CD4-positive, alpha-beta T cell treated with Interleukin-1 beta for 1 hour (primary cell): ENCODE measurements around the gene BCL11B.

Experiments
- DNase-seq, 2 donors: peaks; one replicate each; pipeline ENCODE4 v3.0.0-alpha.2; 2020 to 2022

Gene BCL11B

DNA sequence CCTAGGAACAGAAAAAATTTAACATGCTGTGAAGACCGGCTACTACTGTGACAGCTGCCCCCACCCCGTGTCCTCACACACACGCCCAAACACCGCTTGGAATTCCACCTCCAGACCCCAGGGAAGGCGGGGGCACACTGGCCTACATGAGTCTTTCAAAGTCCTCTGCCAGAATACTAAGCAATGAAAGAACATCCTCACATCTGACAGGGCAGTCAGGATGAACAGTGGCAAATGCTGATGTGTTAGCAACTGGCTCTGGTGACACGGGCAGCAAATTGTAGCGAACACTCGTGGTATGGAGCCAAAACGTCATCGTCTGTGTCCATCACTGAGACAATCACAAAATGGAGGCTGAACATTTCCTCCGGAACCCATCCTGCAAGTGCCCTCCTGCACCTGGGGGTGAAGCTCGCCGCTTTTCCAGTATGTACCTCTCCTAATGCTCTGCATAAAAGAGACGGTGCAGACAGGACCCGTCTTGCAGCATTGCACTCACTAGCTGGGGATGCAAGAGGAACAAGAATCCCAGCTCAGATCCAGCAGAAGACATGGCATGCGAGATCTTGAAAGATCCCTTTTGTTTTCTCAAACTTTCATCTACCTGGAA, 94.8 kb downstream of the BCL11B start:
- DNase-seq = no peak

GRCh38 chr14:99176156-99176945, 95.6 kb downstream of the BCL11B start:
- DNase-seq = no peak

DNA sequence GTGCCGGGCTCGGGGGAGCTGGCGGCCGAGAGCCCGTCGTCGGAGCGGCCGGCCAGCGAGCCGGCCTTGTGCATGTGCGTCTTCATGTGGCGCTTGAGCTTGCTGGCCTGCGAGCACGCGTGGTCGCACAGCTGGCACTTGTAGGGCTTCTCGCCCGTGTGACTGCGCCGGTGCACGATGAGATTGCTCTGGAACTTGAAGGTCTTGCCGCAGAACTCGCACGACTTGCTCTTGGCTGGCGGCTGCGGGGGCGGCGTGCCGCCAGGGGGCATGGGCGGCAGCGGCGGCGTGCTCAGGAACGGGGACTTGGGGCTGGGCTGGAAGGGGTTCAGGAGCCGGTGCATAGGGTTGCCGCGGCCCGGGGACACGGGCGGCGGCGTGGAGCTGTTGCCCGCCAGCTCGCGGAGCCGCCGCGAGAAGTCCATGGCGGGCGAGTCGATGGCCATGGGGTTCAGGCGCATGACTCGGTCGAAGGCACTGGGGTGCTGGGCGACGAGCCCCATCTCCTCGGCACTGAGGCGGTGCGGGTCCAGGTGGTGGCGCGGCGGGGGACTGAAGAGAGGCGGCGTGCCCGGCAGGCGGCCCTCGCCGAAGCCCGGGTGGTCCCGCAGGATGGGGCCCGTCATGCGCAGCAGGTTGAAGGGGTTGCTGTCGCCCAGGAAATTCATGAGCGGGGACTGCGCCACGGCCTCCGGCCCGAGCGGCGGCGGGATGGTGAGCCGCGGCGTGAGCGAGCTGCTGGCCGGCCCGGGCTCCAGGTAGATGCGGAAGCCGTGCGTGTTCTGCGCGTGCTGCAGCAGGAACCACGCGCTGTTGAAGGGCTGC, 96.5 kb downstream of the BCL11B start:
- no peak for DNase-seq

- no peak for DNase-seq
Measured at GRCh38 chr14:99174770-99175319, 97.2 kb downstream of the BCL11B start.

DNA sequence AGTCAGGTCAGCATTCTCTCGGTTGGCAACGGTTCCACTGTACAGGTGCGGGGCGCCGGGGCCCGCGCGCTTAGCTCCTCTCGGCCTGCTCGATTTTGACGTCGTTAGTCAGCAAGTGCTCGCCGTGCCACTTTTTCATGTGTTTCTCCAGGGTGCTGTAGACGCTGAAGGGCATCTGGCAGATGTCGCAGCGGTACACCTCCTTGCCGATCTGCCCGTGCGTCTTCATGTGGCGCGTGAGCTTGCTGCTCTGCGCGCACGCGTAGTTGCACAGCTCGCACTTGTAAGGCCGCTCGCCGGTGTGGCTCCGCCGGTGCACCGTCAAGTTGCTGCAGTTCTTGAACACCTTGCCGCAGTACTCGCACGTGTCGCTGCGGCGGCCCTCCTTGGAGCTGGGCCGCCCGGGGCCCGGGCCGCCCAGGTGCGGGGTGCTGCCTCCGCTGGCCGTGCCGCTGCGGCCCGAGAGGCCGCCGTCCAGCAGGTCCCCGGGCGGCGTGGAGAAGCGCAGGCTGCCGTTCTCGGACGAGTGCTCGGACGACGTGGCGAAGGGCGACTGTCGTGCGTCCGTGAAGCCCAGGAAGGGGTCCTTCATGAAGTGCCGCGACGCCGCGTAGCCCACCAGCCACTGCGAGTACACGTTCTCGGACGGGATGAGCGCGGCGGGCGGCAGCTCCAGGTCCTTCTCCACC, 97.8 kb downstream of the BCL11B start:
- no peak for DNase-seq

GRCh38 chr14:99173506-99173905, 98.5 kb downstream of the BCL11B start:
- no peak for DNase-seq

GRCh38 chr14:99173086-99173485, 98.9 kb downstream of the BCL11B start:
- no peak for DNase-seq

DNA sequence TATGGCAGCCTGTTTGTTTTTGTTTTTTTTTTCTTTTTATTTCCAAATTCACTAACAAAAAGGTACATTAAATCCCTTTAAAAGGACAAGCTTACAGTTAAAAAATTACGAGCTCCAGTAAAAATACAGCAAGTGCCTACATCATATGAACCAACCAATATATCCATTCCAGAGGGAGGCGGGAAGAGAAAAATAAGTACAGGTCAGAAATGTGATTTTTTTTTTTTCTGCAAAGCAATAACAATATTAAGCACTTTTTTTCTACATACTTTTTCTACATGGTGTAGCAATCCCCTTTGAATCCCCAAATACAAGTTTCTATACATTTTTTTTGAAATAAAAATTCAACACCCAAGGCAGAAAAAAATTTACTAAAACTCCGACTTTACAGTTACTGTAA, 100.6 kb downstream of the BCL11B start:
- no peak for DNase-seq

- no peak for DNase-seq
Measured at GRCh38 chr14:99169776-99170356, 102.1 kb downstream of the BCL11B start.

DNA sequence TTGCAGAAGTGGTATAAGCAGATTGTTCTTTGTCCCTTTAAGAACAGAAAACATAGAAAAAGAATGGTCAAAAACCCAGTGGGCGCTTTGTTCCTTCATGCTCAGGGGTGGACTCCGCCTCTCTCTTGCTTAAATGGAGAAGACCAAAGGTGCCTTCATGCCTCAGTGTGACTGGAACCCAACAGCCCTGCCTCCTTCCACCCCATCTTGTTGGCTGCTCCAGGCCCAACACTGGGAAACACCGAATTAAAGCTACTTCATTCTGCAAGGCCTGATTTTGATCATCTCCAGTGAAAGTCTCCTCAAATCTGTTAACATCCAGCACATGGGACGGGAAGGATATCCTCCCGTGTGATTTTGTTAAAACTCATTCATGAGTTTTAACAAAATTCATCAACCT, 103.7 kb downstream of the BCL11B start:
- no peak for DNase-seq

DNA sequence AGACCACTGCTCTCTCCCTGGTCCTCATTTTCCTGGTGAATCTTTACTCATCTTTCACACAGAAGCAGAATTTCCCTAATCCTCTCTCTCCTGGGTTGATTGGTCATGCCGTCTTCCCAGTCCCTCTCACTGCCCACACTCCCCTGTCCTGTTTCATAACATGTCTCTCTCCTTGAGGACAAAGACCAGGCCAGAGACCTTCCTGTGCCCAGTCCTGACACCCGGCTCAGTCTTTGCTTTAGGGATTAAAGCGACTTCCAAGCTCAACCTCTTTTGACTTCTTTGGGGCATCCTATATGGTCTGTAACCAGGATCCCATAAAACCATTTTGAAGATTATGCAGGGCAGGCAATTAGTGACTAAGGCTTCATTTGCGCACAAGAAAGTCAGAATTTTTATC, 105.5 kb downstream of the BCL11B start:
- no peak for DNase-seq

GRCh38 chr14:99164712-99165111, 107.3 kb downstream of the BCL11B start:
- DNase-seq = no peak

DNA sequence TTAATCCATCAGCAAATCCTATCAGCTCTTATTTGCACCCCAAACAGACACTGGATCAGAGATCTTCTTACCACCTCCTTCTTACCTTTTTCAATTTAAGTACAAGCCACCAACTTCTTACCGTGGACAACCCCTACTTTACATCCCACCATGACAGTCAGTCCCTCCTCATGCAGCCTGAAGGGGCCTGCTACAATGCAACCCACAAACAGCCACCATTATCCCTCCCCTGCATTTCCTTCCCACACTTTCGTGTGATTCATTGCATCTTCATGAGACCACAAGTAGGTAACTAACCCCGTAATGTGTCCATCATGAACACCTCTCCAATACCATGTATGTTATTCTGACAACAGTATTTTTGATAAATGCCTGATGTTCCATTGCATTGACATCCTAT, 108.6 kb downstream of the BCL11B start:
- no peak for DNase-seq

- no peak for DNase-seq
Measured at GRCh38 chr14:99159341-99160340, 112.4 kb downstream of the BCL11B start.

DNA sequence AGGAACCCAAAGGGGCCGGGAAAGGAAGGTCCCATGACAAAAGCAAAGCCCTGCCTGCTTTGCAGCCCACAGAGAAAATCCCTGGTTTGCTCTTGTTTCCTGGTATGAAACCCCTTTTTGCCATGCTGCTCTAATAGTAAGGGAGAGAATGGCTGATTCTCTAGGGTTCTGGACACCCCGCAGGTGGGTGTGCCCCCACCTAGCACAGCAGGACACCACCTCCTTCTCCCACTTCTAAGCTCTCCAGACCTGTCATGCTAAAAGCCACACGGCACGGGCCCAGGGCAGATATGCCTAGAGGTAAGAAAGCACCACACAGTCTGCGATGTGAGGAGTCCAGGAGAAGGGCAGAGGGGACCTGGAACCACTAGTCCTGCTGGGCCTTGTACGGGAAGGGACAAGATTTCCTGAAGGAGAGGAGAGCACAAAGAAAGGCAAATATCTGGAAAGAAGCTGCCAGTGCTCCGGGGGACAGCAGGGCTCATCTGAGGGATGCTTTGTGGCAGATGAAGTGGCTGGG, 113.3 kb downstream of the BCL11B start:
- no peak for DNase-seq

DNA sequence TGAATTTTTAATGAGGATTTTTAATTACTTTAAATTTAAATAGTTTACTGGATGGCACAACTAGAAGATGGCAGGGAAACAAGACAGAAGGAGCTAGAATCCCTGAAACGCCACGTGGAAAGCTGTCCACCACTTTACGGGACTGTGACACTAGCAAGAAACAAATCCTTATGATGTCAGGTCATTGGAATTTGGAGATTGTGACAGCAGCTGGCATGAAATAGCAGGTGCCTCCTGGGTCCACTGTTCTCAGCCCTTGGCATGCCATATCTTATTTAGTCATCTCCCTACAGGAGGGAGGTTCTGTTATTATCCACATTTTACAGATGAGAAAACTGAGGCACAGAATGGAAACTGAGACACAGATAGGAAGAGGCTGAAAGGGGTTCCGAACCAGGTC, 113.8 kb downstream of the BCL11B start:
- DNase-seq = no peak

GRCh38 chr14:99157676-99158075, 114.3 kb downstream of the BCL11B start:
- no peak for DNase-seq

- DNase-seq = no peak
Measured at GRCh38 chr14:99157246-99157645, 114.8 kb downstream of the BCL11B start.

- no peak for DNase-seq
Measured at GRCh38 chr14:99156814-99157213, 115.2 kb downstream of the BCL11B start.

- DNase-seq = no peak
Measured at GRCh38 chr14:99156090-99156425, 115.9 kb downstream of the BCL11B start.
